A549 (cell line): ENCODE measurements around the gene CCDC106. TPM values are rescaled to one million over a fixed set of nuclear protein-coding genes. Genes with fewer than 3 reads are reported as not detected.
A peak's percentile ranks its signal among the peaks of the same experiment; 100 is the strongest.

Experiments
- ATAC-seq, 2 experiments: fragments of 200-7000 bp in 1 of 2; fragments of >200 bp in 1 of 2; cut with Nextera tagmentation in 1 of 2; cut with Tn5 transposase in 1 of 2; 3 replicates each; pipeline versions ENCODE4 v1.8.0 to v1.9.1; 2018 to 2020; ENCODE audit warnings: mild to moderate bottlenecking in 1 of 2, moderate library complexity in 1 of 2
- CTCF ChIA-PET: fragments of 300-600 bp; sonication (Branson Sonifier 250); formaldehyde crosslinking; extraction: SDS; loops from one replicate; lab custom pipeline; 2021; ENCODE audit warnings: antibody characterized with exemption, inconsistent platforms; lab: Yijun Ruan, JAX
- POLR2A ChIA-PET: fragments of 350-600 bp; formaldehyde crosslinking; extraction: SDS; loops from one replicate; lab custom pipeline; 2021; ENCODE audit warnings: antibody characterized with exemption, inconsistent platforms; lab: Yijun Ruan, JAX
- DNase-seq, 2 experiments: peaks; one replicate each; pipeline versions ENCODE4 v3.0.0 to v3.0.0-alpha.2; 2011 to 2016; ENCODE audit warnings: low read depth in 1 of 2, low spot score in 1 of 2
- FAIRE-seq: peaks from 2 replicates; lab custom pipeline; 2011; peaks lifted over from hg19 to GRCh38; lab: Jason Lieb, UNC
- H3K27ac ChIP-seq, 2 experiments: fragments of >200 bp; sonication (Bioruptor Twin); formaldehyde crosslinking; 3 replicates each; pipeline ENCODE4 v1.5.1; 2016 to 2017
- H3K4me1 ChIP-seq: fragments of >200 bp; sonication (Bioruptor Twin); formaldehyde crosslinking; 3 replicates; pipeline ENCODE4 v1.6.1; 2016
- H3K4me2 ChIP-seq: fragments of >200 bp; sonication (Bioruptor Twin); formaldehyde crosslinking; 3 replicates; pipeline ENCODE4 v1.6.1; 2016
- H3K4me3 ChIP-seq: fragments of >200 bp; sonication (Bioruptor Twin); formaldehyde crosslinking; 3 replicates; pipeline ENCODE4 v1.5.1; 2016
- H3K9me3 ChIP-seq: fragments of >200 bp; sonication (Bioruptor Twin); formaldehyde crosslinking; 3 replicates; pipeline ENCODE4 v1.6.1; 2016
- CHD2 ChIP-seq: fragments of 150-350 bp; IDR thresholded peaks from 2 replicates; pipeline ENCODE4 v1.6.1; 2014; ENCODE audit warnings: low read length; ENCODE audit not compliant: partially characterized antibody
- E2F6 ChIP-seq: IDR thresholded peaks from 2 replicates; pipeline ENCODE4 v1.6.1; 2012; ENCODE audit warnings: low read depth, borderline replicate concordance
- ELK1 ChIP-seq: fragments of 150-350 bp; IDR thresholded peaks from 2 replicates; pipeline ENCODE4 v1.6.1; 2014; ENCODE audit warnings: low read depth, mild to moderate bottlenecking, low read length
- EP300 ChIP-seq, 2 experiments: fragments of >200 bp; sonication (Bioruptor Twin); formaldehyde crosslinking; IDR thresholded peaks; 2 replicates in 1 of 2; 3 replicates in 1 of 2; pipeline ENCODE4 v1.6.1; 2016 to 2017
- ESRRA ChIP-seq: fragments of 150-350 bp; IDR thresholded peaks from 2 replicates; pipeline ENCODE4 v1.6.1; 2014; ENCODE audit warnings: mild to moderate bottlenecking, low read length, borderline replicate concordance
- FOSB ChIP-seq: fragments of 250-450 bp; sonication (Bioruptor Pico); IDR thresholded peaks from 2 replicates; pipeline ENCODE4 v1.5.0; 2020; ENCODE audit warnings: mild to moderate bottlenecking, moderate library complexity
- HES2 ChIP-seq: fragments of >200 bp; sonication (Bioruptor Twin); formaldehyde crosslinking; IDR thresholded peaks from 2 replicates; pipeline ENCODE4 v1.6.1; 2016
- HMGXB4 ChIP-seq: fragments of 250-450 bp; sonication (Bioruptor Pico); IDR thresholded peaks from 2 replicates; pipeline ENCODE4 v1.5.0; 2021; ENCODE audit warnings: mild to moderate bottlenecking, moderate library complexity, borderline replicate concordance
- HOXA7 ChIP-seq: fragments of 250-450 bp; sonication (Bioruptor Pico); IDR thresholded peaks from 2 replicates; pipeline ENCODE4 v1.5.0; 2020; ENCODE audit warnings: mild to moderate bottlenecking, moderate library complexity
- HOXB13 ChIP-seq: fragments of 250-450 bp; sonication (Bioruptor Pico); IDR thresholded peaks from 2 replicates; pipeline ENCODE4 v1.5.0; 2020; ENCODE audit warnings: low read depth, mild to moderate bottlenecking, moderate library complexity
- HOXB5 ChIP-seq: fragments of 250-450 bp; sonication (Bioruptor Pico); IDR thresholded peaks from 2 replicates; pipeline ENCODE4 v1.5.0; 2020; ENCODE audit warnings: mild to moderate bottlenecking, moderate library complexity
- MYC ChIP-seq: IDR thresholded peaks from 2 replicates; pipeline ENCODE4 v1.6.1; 2012; ENCODE audit warnings: mild to moderate bottlenecking, inconsistent platforms, low read length, improper control_type of control experiment, borderline replicate concordance
- NFE2L2 ChIP-seq: fragments of 150-350 bp; conservative IDR thresholded peaks from 2 replicates; pipeline ENCODE4 v1.6.1; 2014; ENCODE audit warnings: low read length
- POLR2A ChIP-seq: IDR thresholded peaks from 2 replicates; pipeline ENCODE4 v1.6.1; 2012; ENCODE audit warnings: mild to moderate bottlenecking, low read length
- POLR2AphosphoS2 ChIP-seq: conservative IDR thresholded peaks from 2 replicates; pipeline ENCODE4 v1.6.1; 2012; ENCODE audit warnings: low read length, improper control_type of control experiment, inconsistent platforms
- RAD21 ChIP-seq, 2 experiments: fragments of >200 bp in 1 of 2; sonication (Bioruptor Twin) in 1 of 2; formaldehyde crosslinking in 1 of 2; IDR thresholded peaks in 1 of 2; conservative IDR thresholded peaks in 1 of 2; 2 replicates in 1 of 2; 3 replicates in 1 of 2; pipeline ENCODE4 v1.6.1; 2012 to 2018; ENCODE audit warnings: inconsistent platforms in 1 of 2
- RFX5 ChIP-seq: fragments of 450-650 bp; IDR thresholded peaks from 2 replicates; pipeline ENCODE4 v1.7.1; 2014; ENCODE audit warnings: antibody characterized with exemption, mild to moderate bottlenecking, moderate library complexity
- ZC3H11A ChIP-seq: fragments of 450-650 bp; IDR thresholded peaks from 2 replicates; pipeline ENCODE4 v1.6.1; 2014; ENCODE audit warnings: antibody characterized with exemption, mild to moderate bottlenecking
- WGBS: methylation state at CpG from one replicate; pipeline ENCODE4 v1.1.6; 2017; ENCODE audit errors: missing lambda C conversion rate; 5-methylcytosine and 5-hydroxymethylcytosine counted together
- polyA plus RNA-seq, 4 experiments: library from polyadenylated mRNA; depleted of rRNA in 3 of 4; stranded (reverse); fragments of >200 nt; fragmentation: RNase III in 1 of 4; extraction: RNeasy Plus Mini Kit Qiagen cat#74134 plus additional on column Dnase treatment in 1 of 4; gene quantifications; 2 replicates in 3 of 4; 3 replicates in 1 of 4; pipeline ENCODE4 v1.2.3, GENCODE V29; 2011 to 2017
- TF ChIP-seq, protein P1 (sequence below): fragments of 450-650 bp; IDR thresholded peaks from 2 replicates; pipeline ENCODE4 v1.6.1; 2014; ENCODE audit warnings: antibody characterized with exemption
- TF ChIP-seq, protein P2 (sequence below): IDR thresholded peaks from 2 replicates; pipeline ENCODE4 v1.6.1; 2012
- TF ChIP-seq, protein P3 (sequence below): fragments of >200 bp; sonication (Bioruptor Twin); formaldehyde crosslinking; IDR thresholded peaks from 3 replicates; pipeline ENCODE4 v1.5.1; 2016

Gene CCDC106
- polyA plus RNA-seq, 2 of the 4 experiments (the other 2 are of a cell fraction), result 5.2 to 17.6 TPM

DNA sequence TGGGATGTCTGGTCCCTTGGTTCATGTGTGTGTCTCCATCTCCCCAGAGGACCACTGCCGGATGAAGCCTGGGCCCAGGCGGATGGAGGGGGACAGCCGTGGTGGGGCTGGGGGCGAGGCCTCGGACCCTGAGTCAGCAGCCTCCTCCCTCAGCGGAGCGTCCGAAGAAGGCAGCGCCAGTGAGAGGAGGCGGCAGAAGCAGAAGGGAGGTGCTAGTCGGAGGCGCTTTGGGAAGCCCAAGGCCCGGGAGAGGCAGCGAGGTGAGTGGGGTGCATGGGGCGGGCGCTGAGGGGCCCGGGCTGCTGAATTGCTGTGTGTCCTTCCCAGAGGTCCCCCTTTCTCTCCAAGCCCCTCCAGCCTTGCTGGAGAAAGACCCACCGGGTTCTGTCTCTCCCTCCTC lies 3.2 kb downstream of the CCDC106 start:
- WGBS, result 80% methylated on average over 18 of the region's 18 CpGs
- FAIRE-seq, result no peak

DNA sequence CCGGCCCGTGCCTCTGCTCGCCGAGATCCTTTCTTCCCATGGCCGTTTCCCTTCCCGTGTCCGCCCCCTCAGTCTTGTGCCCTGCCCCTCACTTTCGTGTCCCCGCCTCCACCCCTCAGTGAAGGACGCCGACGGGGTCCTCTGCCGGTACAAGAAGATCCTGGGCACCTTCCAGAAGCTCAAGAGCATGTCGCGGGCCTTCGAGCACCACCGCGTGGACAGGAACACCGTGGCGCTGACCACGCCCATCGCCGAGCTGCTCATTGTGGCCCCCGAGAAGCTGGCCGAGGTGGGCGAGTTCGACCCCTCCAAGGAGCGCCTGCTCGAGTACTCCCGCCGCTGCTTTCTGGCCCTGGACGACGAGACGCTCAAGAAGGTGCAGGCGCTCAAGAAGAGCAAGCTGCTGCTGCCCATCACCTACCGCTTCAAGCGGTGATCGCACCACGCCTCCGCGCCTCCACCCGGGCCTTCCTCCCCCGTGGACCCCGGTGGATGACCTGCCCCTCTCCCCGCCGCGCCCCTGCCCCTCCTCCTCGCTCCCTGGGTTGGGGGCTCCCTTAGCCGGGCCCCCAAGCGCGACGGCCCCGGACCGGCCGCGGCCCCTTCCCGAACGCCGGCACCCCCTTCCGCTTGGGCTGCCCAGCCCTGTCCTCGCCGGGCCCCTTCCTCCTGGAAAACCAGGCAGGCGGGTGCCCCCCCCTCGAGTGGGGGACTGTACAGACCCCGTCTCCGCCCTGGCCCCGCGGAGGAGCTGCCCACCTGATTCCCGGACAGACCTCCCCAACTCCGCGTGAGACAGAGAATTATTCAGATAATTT lies 4.5 kb downstream of the CCDC106 start:
- TF ChIP-seq HOXB13 (CRISPR knock-in tag) (no peak), NFE2L2 (no peak), HOXA7 (CRISPR knock-in tag) (no peak), FOSB (CRISPR knock-in tag) (no peak), HES2 (no peak), ZC3H11A (no peak), POLR2AphosphoS2 (no peak), MYC (no peak)
- TF ChIP-seq, protein P1, sequence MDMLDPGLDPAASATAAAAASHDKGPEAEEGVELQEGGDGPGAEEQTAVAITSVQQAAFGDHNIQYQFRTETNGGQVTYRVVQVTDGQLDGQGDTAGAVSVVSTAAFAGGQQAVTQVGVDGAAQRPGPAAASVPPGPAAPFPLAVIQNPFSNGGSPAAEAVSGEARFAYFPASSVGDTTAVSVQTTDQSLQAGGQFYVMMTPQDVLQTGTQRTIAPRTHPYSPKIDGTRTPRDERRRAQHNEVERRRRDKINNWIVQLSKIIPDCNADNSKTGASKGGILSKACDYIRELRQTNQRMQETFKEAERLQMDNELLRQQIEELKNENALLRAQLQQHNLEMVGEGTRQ, result no peak
- H3K4me2 ChIP-seq, result peak overlapping the region; percentile 43
- no peak for DNase-seq
- 97% methylated on average over 67 of the region's 71 CpGs for WGBS
- H3K27ac ChIP-seq, result peak overlapping the region in 1 of 2 experiments; percentile 96; a peak in 3 of 6 replicates
- FAIRE-seq, result no peak
- H3K4me1 ChIP-seq, result peaks cover 26% of the 10 kb centered on the region
- ChIA-PET POLR2A (interaction anchor here (0.6 to 2.1 kb wide), 3 partner anchors 9 to 1516 kb away, joined by 3 to 25 read pairs (median 7); partner anchors contain the start of gene ZNF581), CTCF (interaction anchor here (0.7 to 4.3 kb wide), 18 partner anchors 9 to 1201 kb away, joined by 3 to 97 read pairs (median 3); partner anchors contain the start of genes ZNF579 and ZNF581)
- ATAC-seq, result no peak
- H3K4me3 ChIP-seq, result no peak overlapping the region; the same call in 2 of the 3 replicates
- no peaks in the 10 kb centered on the region for H3K9me3 ChIP-seq

More for the DNA sequence above, 3.2 kb downstream of the CCDC106 start:
- Histone ChIP-seq H3K4me2 (no peak overlapping the region), H3K4me3 (no peak overlapping the region), H3K4me1 (peaks cover 24% of the 10 kb centered on the region), H3K27ac (no peak overlapping the region)
- ChIA-PET POLR2A (interaction anchor here (0.7 kb wide), 1 partner anchor 485 kb away, joined by 3 read pairs; no protein-coding TSS in a partner anchor), CTCF (interaction anchor here (4.3 kb wide), 1 partner anchor 17 kb away, joined by 97 read pairs; no protein-coding TSS in a partner anchor)
- TF ChIP-seq ESRRA, result no peak
- no peak for TF ChIP-seq HOXB5 (CRISPR knock-in tag)
- no peak for TF ChIP-seq EP300 (IDR thresholded peaks at IDR 0.05)
- TF ChIP-seq, all 56 proteins: peak for 0
- H3K9me3 ChIP-seq, result no peaks in the 10 kb centered on the region
- DNase-seq, result no peak
- ATAC-seq, result no peak

DNA sequence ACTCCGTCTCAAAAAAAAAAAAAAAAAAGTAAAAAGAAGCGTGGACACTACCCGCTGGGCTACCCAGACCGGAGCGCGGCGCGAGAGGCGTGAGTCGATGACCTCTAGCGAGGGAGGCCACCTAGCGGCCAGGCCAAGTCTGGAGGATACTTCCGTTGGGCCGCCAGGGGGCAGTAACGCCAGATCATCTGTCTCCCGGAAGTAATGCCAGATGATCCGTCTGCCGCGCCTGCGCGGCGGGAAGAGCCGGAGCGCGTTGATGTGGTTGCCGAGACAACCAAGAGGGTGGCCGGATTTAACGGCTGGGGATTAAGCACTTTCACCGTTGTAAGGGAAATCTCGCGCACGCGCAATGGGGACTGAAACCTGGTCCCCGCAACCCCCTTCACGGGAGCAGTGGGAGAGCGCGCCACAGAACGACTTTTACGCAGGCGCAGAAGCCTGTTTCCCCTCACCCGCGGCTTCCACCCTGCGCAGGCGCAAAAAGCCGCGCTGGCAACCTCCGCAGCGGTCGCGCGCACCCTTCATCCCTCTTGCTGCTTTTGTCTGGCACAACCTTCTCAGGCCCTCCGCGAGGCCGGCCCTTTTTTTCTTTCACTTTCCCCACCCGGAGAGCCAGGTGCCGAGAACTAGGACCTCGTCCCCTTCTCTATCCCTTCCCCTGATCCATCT lies 5.8 kb downstream of the CCDC106 start:
- Histone ChIP-seq H3K27ac (peak overlapping the region; percentile 96 to 98), H3K4me3 (peak overlapping the region; percentile 68), H3K9me3 (no peaks in the 10 kb centered on the region), H3K4me2 (peak overlapping the region; percentile 43), H3K4me1 (peaks cover 34% of the 10 kb centered on the region)
- POLR2A ChIA-PET, result interaction anchor here (0.6 to 2.1 kb wide), 32 partner anchors 8 to 1517 kb away, joined by 3 to 31 read pairs (median 4); partner anchors contain the start of genes EPN1, ISOC2, LENG9 and NAT14
- FAIRE-seq, result peak; percentile 91
- WGBS, result under 1% methylated on average over 57 of the region's 57 CpGs
- peak; percentile 62 to 66 for ATAC-seq
- CTCF ChIA-PET, result interaction anchor here (0.6 to 4.3 kb wide), 34 partner anchors 8 to 1203 kb away, joined by 3 to 97 read pairs (median 3); partner anchors contain the start of genes DNAAF3, ZNF579, ZNF580 and ZNF581
- DNase-seq, result peak; percentile 98 to 100
- TF ChIP-seq ESRRA (peak; percentile 87), HMGXB4 (no peak), RFX5 (peak; percentile 31; the same call in 1 of the 2 replicates), CHD2 (peak; percentile 7), POLR2A (peak; percentile 86), E2F6 (peak; percentile 45; the same call in 1 of the 2 replicates), ELK1 (0 out of 2 replicates have a peak, but pooled peaks have one; percentile 68), RAD21 (conservative IDR thresholded peaks at IDR 0.05 in 1 of 2, IDR thresholded peaks at IDR 0.05 in 1 of 2) (peak; percentile 59 to 65), EP300 (IDR thresholded peaks at IDR 0.05) (no peak)
- TF ChIP-seq, protein P2, sequence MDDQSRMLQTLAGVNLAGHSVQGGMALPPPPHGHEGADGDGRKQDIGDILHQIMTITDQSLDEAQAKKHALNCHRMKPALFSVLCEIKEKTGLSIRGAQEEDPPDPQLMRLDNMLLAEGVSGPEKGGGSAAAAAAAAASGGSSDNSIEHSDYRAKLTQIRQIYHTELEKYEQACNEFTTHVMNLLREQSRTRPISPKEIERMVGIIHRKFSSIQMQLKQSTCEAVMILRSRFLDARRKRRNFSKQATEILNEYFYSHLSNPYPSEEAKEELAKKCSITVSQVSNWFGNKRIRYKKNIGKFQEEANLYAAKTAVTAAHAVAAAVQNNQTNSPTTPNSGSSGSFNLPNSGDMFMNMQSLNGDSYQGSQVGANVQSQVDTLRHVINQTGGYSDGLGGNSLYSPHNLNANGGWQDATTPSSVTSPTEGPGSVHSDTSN, result no peak
- TF ChIP-seq, protein P3, sequence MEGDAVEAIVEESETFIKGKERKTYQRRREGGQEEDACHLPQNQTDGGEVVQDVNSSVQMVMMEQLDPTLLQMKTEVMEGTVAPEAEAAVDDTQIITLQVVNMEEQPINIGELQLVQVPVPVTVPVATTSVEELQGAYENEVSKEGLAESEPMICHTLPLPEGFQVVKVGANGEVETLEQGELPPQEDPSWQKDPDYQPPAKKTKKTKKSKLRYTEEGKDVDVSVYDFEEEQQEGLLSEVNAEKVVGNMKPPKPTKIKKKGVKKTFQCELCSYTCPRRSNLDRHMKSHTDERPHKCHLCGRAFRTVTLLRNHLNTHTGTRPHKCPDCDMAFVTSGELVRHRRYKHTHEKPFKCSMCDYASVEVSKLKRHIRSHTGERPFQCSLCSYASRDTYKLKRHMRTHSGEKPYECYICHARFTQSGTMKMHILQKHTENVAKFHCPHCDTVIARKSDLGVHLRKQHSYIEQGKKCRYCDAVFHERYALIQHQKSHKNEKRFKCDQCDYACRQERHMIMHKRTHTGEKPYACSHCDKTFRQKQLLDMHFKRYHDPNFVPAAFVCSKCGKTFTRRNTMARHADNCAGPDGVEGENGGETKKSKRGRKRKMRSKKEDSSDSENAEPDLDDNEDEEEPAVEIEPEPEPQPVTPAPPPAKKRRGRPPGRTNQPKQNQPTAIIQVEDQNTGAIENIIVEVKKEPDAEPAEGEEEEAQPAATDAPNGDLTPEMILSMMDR, result peak; percentile 100
